ENCODE results near the gene NOTUM.

Gene NOTUM

DNA sequence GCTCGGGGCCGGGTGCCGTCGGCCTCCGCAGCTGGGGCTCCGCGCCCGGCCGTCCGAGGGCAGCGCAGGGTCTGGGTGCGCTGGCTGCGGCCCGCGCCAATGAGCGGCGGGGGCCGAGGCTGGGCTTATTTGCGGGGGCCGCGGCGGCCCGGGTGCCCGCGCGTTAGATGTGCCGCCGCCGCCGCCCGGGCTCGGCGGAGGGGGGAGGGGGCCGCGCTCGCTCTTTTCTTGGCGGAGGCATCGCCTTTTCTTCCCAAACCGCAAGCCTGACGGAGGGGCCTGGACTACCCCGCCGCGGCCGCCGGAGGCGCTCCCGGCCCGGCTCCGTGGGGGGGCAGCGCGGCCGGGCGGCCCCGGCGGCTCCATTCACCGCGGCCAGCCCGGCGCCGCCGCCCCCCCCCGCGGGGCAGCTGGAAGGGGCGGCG, at the start of gene NOTUM:
Gene NOTUM, minus strand, starts transcription at position 101 of the 425 bp plus-strand sequence. CDS start 278 bp downstream, outside the sequence.
- peak; percentile 13 for DNase-seq

DNA sequence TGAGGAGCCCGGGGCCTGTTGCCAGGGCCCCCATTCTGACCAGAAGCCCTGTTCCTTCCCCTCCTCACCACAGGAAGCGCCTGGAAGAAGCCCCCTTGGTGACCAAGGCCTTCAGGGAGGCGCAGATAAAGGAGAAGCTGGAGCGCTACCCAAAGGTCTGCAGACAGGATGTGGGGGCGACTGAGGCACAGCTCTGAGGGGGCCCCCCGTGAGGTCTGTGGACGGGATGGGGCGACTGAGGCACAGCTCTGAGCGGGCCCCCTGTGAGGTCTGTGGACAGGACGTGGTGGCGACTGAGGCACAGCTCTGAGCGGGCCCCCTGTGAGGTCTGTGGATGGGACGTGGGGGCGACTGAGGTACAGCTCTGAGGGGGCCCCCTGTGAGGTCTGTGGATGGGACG, 48.4 kb upstream of the NOTUM start:
- DNase-seq = no peak

GRCh38 chr17:82008941-82009405, 48.0 kb upstream of the NOTUM start:
- DNase-seq = no peak

GRCh38 chr17:82008258-82008940, 47.4 kb upstream of the NOTUM start:
- DNase-seq = no peak

- no peak for DNase-seq
Observed at GRCh38 chr17:82007495-82008257, 46.7 kb upstream of the NOTUM start.

DNA sequence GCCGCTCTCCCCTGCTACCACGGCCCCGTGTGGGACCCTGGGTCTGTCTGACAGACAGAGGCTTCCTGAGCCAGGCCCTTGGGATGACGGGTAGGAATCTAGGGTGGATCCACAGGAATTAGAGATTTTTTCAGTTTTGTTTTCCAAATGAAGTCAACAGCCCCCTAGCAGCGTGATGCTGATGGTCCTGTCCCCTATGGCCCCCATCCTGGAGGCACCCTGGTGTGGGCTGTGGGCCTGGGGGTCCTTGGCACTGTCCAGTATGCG, 46.2 kb upstream of the NOTUM start:
- no peak for DNase-seq

GRCh38 chr17:82006468-82007227, 45.7 kb upstream of the NOTUM start:
- no peak for DNase-seq

GRCh38 chr17:82005701-82006348, 44.8 kb upstream of the NOTUM start:
- DNase-seq = no peak

- DNase-seq = no peak
Observed at GRCh38 chr17:82004517-82005455, 43.8 kb upstream of the NOTUM start.

GRCh38 chr17:82003411-82004381, 42.7 kb upstream of the NOTUM start:
- DNase-seq = no peak

DNA sequence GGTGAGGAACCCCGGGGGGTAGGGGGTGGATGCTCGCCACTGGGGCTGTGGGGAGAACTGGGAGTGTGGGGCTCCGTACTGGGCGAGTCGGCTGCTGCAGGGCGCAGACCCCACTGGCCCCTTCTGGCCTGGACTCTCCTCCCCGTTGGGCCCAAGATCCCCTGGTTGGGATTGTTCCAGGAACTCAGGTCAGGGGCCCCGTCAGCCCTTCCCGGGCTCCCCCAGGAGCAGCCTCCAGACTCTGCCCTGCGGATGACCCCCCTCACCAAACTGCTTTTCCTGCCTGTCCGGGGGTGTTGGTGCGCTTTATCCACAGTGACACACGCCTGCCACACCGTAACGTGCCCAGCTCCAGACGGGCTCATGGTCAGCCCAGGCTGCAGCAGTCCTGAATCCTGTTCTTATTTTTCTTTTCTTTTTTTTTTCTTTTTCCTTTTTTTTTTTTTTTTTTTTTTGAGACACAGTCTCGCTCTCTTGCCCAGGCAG, 40.6 kb upstream of the NOTUM start:
- DNase-seq = no peak

DNA sequence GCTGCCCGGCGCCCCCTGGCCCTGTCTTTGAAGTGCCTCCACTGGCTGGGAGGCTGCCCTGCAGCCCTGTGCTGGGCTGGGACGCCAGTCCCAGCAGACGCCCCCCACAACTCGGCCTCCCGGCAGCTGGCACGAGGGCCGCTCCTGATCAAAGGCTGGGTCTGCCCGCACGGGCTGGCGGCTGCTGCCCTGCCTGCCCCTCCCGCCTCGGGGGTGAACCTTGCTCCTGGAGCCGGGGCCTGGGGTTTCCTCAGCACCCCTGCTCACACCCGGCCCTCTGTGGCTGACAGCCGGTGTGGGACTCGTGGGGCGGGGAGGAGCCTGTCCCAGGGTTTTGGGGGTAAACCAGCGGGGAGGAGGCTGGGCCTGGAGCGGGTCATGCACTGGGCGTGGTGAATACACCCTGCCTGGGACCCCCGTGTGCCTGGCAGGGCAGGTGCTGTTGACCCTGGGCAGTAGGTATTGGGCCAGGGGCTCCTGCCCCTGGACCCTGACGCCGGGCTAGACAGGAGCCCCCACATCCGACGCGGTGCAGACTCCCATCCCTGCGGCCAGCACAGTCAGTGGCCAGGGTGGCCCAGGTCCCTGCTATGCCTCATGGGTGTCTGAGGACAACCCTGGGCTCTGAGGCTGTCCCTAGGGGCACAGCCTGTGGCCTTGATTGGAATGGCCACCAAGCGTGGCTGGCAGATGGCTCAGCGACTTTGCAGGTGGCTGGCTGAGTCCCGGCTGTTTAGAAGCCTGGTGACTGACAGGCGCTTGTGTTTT, 40.0 kb upstream of the NOTUM start:
- no peak for DNase-seq

GRCh38 chr17:81999976-82000802, 39.2 kb upstream of the NOTUM start:
- DNase-seq = no peak

DNA sequence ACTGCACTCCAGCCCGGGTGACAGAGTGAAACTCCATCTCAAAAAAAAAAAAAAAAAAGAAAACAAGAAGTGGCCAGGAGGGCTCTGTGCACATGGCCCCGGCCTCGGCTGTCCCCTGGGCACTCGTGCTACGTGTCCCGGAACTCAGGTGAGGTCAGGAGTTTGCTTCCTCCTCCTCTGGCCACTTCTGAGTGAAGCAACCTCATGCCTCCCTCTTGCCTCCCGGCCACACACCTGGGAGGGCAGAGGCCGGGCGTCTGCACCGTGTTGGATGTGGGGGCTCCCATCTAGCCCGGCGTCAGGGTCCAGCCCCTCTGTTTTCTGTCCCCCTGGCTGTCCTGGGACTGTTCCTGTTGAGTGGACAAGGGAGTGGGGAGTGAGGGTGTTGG, 38.6 kb upstream of the NOTUM start:
- no peak for DNase-seq

GRCh38 chr17:81998691-81999438, 37.9 kb upstream of the NOTUM start:
- DNase-seq = no peak

- no peak for DNase-seq
Observed at GRCh38 chr17:81998212-81998611, 37.2 kb upstream of the NOTUM start.

GRCh38 chr17:81996757-81997441, 35.9 kb upstream of the NOTUM start:
- DNase-seq = no peak

All from NCI-H1105 (cell line).